GM19043 (cell line): ENCODE data around the gene PINK1.
"Not testable (repeated sequence)": the region's sequence is repeated elsewhere in the genome, so short reads cannot be mapped to it uniquely, and the experiment has no call there.

Source experiments
- ATAC-seq: cut with Tn5 transposase; IDR thresholded peaks from one replicate; pipeline ENCODE4 v1.9.1; 2021; ENCODE audit warnings: low read depth; ENCODE audit not compliant: unreplicated experiment

The PINK1 gene

GRCh38 chr1:20672265-20672632, 39.0 kb downstream of the PINK1 start:
- no peak for ATAC-seq

DNA sequence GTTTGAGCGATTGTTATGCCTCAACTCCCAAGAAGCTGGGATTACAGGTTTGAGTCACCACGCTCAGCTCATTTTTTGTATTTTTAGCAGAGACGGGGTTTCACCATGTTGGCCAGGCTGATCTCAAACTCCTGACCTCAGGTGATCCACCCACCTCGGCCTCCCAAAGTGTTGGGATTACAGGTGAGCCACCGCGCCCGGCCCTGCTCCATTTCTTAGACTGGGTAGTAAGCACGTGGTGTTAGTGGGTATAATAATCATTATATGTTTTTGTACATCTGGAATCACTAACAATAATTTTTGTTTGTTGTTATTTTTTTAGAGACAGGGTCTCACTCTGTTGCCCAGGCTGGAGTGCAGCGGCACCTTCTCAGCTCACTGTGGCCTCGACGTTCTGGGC, 40.4 kb downstream of the PINK1 start:
- ATAC-seq: not testable (repeated sequence)

DNA sequence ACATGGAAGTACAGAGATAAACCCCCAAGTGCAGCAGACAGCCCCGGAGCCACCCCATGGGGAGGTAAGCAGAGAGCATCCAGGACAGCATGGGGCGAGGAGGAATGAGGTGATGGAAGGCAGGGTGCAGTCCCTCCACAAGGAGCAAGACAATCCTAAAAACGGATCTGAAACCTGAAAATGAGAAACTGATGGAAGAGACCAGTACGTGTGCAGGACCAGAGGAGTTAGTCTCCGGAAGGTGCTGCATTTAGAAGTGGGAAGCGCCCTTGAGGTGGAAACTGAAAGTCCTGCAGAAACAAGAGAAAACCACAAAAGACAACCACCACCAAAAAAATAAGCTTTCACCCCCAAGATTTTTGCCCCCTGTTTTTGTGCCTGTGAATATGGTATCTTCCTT, 45.3 kb downstream of the PINK1 start:
- ATAC-seq: no peak

GRCh38 chr1:20680269-20680668, 47.0 kb downstream of the PINK1 start:
- ATAC-seq: no peak

DNA sequence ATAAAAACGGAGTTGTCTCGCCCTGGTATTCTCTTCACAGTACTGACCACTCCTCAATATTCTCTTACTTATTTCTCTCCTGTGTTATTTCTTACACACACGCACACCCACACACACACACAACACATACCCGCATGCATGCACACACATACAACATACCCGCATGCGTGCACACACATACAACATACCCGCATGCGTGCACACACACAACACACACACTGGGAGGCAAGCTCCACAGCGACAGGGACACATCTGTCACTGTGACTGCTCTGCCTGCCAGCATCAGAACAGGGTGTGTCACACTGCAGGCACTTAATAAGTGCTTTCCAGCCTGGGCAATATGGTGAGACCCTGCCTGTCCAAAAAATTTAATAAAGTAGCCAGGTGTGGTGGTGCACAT, 48.7 kb downstream of the PINK1 start:
- no peak for ATAC-seq

DNA sequence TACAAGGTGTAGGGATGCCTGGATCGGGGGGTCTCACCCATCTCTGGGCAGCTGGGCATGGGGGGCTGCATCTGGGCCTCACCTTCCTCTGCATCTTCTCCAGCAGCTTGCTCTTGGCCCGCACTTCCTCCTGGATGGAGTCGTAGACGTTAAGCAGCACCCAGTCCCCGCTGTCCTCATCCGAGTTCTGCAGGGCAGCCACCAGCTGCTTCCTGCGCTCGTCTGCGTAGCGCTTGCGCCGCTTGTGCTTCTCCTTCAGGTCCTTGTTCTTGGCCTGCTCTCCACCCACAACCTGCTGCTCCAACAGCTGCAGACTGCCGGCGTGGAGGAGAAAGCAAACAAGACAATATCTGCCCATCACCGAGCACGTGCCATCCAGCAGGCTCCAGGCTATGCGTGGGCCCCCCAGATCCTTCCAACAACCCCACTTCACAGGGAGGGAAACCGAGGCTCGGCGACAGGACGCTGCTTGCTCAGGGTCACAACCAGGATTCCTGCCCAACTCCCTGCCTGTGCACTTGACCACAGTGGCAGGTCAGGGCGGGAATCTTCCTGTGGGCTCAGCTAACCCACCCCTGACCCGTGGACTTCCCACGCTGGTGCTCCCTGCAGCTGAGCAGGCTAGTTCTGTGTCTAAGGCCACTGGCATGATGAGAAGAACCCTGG, 49.4 kb downstream of the PINK1 start:
- ATAC-seq: no peak

DNA sequence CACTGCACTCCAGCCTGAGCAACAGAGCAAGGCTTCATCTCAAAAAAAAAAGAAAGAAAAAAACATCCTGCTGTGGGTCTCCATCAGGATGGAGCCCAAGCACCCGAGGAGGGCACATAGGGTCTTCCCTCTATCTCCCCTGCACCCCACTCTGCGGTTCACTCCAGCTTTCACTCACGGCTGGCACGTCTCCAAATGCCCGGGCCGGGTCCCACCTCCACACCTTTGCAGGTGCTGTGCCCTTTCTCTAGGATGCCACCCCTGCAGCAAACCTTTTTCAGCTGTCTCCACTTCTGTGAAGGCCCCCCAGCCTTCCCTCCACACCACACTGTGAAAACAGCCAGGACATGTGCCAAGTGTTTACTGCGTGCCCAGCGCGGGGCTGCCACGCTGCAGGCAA, 50.4 kb downstream of the PINK1 start:
- ATAC-seq: no peak

DNA sequence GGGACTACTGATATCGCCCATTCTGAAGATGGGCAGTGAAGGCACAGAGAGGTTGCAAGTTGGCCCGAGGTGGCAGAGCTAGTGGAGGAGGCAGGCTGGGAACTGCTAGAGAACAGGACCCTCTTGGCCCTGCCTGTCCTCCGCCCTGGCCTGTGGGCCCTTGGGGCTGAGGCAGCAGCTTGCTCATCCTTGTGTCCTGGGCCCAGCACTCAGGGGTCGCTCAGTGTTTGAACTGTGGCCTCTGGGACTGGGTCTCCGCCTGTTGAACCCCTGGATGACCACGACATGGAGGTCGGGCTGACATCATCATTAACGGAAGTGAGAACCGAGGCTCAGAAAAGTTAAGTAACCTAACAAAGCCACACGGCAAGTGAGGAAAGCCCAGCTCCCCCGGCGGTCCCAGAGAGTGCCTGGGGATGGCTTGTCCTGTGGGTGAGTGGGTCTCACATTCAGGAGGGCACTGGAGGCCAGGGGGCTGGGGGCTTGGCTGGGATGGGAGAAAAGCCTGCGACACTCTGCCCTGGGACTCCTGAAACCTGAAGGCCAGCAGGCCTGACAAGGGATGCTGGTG, 50.9 kb downstream of the PINK1 start:
- ATAC-seq: no peak

DNA sequence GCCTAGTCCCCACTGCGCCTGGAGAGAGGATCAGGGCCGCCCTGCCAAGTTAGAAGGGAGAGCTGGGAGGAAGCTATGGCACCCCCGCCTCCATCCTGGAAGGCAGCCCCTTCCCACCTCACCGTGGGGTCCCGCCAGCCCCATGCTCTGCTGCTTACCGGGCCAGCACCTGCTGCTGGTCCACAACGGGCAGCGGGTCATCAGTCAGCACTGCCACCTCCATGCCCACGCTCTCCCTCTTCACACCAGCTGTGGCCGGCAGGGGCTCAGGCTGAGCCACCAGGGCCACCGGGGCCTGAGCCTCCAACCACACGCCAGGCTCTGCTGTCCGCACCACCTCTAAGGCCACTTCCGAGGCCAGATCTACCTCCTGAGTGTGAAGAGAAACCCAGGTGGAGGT, 51.4 kb downstream of the PINK1 start:
- ATAC-seq: no peak

- ATAC-seq: no peak
These were observed 51.9 kb downstream of the PINK1 start for GRCh38 chr1:20685099-20685662.

- ATAC-seq: no peak
These were observed 52.5 kb downstream of the PINK1 start for GRCh38 chr1:20685741-20686140.

- ATAC-seq: no peak
These were observed 53.8 kb downstream of the PINK1 start for GRCh38 chr1:20686883-20687725.

- no peak for ATAC-seq
These were observed 56.4 kb downstream of the PINK1 start for GRCh38 chr1:20689645-20690056.

DNA sequence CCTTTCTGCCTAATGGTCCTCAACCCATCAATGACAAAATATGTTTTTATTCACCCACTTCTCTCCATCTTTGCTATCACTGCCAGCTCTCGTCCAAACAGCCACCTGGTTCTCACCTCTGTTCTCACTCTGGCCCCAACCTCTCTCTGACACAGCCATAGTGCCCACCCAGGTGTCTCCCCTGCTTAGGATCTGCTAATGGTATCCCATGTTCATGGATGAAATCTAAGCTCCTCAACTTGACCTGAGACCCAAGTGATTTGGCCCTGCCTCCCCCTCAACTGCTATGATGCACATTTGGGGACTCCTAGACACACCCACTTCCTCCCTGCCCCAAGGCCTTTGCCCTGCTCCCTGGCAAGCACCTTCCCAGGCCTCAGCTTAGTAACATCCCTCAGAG, 58.6 kb downstream of the PINK1 start:
- ATAC-seq: no peak

- ATAC-seq: no peak
These were observed 60.4 kb downstream of the PINK1 start for GRCh38 chr1:20693623-20694022.

- ATAC-seq: no peak
These were observed 62.3 kb downstream of the PINK1 start for GRCh38 chr1:20695515-20695914.

DNA sequence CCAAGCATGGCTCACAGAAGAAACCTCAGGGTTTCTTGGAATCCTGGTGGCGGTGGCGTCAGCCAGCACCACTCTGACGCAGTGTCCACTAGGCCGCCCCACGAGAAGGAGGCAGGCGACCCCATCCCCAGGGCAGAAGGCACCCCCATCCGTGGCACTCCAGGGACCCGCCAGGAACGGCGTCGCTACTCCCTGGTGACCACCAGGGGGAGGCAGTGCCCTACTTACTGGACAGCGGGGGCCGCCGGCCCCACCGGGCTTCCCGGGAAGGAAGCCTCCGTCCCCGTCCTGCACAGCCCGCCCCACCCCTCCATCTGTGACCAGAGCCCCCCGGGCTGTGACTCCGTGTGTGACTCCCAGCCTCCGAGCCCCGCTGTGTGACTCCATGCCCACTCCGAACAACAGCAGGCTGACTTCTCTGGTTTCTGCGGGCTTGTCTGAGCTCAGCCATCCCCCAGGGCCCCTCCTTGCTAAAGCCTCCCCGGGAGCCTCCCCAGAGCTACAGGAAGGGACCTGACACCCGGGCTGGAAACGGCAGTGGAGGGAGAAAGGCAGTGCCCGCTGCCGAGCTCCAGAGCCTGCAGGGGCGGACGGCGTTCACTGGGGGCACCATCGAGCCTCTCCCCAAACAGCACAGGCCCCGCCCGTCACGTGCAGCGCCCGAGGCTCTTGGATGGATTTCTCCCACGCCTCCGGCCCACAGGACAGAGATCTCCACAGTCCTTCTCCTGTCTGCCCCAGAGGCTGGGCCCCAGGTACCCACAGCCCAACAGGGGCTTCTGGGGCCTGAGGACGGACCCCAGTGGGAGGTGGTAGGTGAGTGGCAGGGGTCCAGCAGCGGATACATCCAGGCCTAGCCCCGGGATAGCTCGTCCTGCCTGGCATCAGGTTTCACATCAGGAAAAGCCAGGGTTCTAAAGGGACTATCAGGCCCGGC, 63.4 kb downstream of the PINK1 start:
- peak; percentile 57 for ATAC-seq

GRCh38 chr1:20697563-20697962, 64.3 kb downstream of the PINK1 start:
- ATAC-seq: no peak

DNA sequence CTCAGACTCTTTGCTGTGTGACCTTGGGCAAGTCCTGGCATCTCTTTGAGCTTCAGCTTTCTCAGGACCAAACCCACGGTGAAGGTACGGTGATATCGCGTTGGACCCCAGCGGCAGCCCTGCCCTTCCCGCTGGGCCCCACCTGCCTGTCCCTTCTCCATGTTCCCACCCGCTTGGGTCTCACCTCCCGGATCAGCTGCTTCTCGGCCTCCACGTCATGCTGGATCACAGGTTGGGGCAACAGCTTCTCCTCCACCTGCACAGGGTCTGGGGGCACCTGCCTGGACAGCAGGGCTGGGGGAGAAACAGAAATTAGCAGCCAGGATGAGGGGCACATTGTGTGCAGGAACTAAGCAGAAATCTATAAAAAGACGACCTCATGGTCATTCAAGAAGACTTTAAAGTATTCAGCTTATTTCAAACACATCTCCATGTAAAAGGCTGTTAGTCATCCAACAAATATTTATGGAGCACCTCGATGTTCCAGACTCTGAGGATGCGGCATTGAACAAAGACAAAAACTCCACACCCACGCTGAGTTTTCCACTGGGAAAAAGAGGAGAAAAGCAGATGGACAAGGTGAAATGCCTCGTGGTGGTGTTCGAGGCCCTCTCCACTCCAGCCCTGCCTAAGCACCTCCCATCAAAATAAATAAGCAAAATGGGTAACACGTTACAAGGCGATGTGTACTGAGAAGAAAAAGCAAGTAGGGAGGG, 65.1 kb downstream of the PINK1 start:
- no peak for ATAC-seq

DNA sequence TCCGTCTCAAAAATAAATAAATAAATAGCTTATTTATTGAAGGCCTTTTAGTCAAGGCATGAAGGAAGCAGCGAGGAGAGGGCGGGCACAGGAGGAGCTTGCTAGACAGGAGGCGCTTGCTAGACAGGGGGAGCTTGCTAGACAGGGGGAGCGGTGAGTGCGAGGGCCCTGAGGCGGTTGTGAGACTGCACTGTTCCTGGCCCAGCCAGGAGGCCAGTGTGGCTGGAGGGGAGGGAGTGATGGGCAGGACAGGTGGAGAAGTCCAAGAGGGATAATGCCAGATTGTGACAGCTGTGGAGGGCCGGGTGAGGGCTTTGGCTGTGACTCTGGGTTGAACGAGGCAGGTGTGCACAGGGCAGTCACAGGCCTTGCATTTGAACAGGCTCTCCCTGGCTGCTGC, 66.3 kb downstream of the PINK1 start:
- ATAC-seq: no peak
